Astrocyte of the cerebellum (primary cell): ENCODE results near the gene THOC2.

Source experiments
- DNase-seq: peaks from one replicate; pipeline ENCODE4 v3.0.0-alpha.2; 2011; ENCODE audit warnings: low read depth
- H3K4me3 ChIP-seq: 2 replicates; pipeline ENCODE4 v1.5.1; 2011; ENCODE audit warnings: mild to moderate bottlenecking, low read depth, low read length, moderate library complexity
- in situ Hi-C: cut with HindIII; loops from 2 replicates; pipeline ENCODE4 v1.10.0; 2017; ENCODE audit warnings: low sequenced_read_pairs
- TF ChIP-seq, protein P1 (sequence below): IDR thresholded peaks from 2 replicates; pipeline ENCODE4 v1.5.1; 2012; ENCODE audit warnings: low read length, low read depth, moderate library complexity, mild to moderate bottlenecking; ENCODE audit errors: missing control alignments

The THOC2 gene

DNA sequence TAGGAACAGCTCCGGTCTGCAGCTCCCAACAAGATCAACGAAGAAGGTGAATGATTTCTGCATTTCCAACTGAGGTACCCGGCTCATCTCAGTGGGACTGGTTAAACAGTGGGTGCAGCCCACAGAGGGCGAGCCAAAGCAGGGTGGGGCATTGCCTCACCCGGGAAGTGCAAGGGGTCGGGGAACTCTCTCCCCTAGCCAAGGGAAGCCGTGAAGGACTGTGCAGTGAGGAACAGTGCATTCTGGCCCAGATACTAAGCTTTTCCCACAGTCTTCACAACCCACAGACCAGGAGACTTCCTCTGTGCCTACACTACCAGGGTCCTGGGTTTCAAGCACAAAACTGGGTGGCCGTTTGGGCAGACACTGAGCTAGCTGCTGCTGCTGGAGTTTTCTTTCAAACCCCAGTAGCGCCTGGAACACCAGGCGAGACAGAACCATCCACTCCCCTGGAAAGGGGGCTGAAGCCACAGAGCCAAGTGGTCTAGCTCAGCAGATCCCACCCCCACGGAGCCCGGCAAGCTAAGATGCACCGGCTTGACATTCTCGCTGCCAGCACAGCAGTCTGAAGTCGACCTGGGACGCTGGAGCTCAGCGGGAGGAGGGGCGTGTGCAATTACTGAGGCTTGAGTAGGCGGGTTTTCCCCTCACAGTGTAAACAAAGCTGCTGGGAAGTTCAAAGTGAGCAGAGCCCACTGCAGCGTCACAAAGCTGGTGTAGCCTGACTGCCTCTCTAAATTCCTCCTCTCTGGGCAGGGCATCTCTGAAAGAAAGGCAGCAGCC, 84.6 kb downstream of the THOC2 start:
- TF ChIP-seq, protein P1, sequence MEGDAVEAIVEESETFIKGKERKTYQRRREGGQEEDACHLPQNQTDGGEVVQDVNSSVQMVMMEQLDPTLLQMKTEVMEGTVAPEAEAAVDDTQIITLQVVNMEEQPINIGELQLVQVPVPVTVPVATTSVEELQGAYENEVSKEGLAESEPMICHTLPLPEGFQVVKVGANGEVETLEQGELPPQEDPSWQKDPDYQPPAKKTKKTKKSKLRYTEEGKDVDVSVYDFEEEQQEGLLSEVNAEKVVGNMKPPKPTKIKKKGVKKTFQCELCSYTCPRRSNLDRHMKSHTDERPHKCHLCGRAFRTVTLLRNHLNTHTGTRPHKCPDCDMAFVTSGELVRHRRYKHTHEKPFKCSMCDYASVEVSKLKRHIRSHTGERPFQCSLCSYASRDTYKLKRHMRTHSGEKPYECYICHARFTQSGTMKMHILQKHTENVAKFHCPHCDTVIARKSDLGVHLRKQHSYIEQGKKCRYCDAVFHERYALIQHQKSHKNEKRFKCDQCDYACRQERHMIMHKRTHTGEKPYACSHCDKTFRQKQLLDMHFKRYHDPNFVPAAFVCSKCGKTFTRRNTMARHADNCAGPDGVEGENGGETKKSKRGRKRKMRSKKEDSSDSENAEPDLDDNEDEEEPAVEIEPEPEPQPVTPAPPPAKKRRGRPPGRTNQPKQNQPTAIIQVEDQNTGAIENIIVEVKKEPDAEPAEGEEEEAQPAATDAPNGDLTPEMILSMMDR, result no peak
- no peak overlapping the region for H3K4me3 ChIP-seq
- peak; percentile 49 for DNase-seq
- in situ Hi-C loops, result loop anchor here (5.0 kb wide), 1 partner anchor 79 kb away; no protein-coding TSS in a partner anchor

DNA sequence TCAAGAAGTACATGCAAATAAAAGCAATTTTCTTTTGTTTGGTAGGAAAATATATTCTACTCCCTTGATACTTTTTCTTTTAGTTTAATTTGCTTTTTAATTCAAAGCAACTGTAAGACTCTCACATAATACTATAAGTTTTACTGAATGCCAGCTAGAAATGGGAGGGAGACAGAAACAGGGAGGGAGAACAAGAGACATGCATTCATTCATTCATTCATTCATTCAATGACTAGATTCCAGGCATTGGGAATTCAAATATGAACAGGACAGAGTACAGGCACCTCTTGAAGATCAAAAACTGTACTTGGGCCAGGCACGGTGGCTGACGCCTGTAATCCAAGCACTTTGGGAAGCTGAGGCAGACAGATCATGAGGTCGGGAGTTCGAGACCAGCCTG, 85.6 kb downstream of the THOC2 start:
- in situ Hi-C loops, result loop anchor here (5.0 kb wide), 1 partner anchor 80 kb away; no protein-coding TSS in a partner anchor
- DNase-seq, result no peak
- no peak overlapping the region for H3K4me3 ChIP-seq
- TF ChIP-seq, protein P1, result no peak

DNA sequence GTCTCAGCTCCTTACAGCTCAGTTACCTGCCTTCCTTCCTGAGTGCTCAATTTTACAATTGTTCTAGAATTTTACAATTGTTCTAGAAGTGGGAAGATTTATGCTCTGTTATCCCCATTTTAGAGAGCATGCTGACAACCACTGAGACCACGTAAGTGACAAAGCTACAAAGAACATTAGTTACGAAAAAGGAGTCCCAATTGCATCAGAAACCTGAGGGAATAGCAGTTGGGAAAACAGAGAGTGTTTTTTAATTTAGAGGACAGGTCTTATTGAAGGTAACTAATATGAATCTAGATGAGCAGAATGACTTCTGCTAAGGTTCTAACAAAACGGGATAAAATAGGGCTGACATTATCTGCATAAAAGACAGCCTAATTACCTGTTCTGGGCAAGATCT, 103.3 kb downstream of the THOC2 start:
- H3K4me3 ChIP-seq, result no peak overlapping the region
- DNase-seq, result no peak
- TF ChIP-seq, protein P1, result no peak
- in situ Hi-C loops, result no loop called here

DNA sequence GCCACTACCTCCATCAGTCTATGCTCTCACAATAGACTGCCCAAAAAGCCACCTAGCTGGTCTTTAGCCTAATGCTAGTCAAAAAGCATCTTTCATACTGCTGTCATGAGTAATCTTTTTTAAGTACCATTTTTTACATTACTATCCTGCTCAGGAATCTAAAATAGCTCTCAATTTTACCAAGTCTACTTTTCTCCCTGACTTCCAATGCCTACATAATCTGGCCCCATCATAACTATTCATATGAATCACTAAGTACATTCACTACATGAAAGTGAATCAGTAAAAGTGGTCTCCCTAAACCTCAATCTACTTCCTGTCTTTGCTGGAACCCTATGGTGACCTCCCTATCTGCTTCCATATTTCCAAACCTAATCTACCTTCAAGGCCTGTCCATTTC, 105.9 kb downstream of the THOC2 start:
- TF ChIP-seq, protein P1, result no peak
- in situ Hi-C loops, result no loop called here
- no peak overlapping the region for H3K4me3 ChIP-seq
- peak; percentile 8 for DNase-seq

DNA sequence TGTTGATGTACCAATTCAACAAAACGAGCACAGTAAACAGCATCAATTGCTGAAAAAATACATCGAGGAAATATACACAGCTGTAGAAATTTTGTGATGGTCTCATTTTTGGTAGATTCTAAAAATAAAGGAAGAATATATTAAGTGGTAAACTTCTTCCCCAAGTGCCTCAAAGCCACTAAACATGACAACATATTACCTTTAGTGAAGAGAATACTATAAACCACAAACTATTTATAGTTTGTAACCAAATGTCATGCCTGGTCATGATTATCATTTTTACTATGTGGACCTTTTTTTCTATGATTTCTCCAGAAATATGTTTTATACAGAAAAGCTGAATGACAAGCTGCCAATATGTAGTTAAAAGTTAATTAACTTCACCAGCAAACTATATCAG, 106.9 kb downstream of the THOC2 start:
- no peak for DNase-seq
- no peak overlapping the region for H3K4me3 ChIP-seq
- TF ChIP-seq, protein P1, result no peak
- in situ Hi-C loops, result no loop called here

DNA sequence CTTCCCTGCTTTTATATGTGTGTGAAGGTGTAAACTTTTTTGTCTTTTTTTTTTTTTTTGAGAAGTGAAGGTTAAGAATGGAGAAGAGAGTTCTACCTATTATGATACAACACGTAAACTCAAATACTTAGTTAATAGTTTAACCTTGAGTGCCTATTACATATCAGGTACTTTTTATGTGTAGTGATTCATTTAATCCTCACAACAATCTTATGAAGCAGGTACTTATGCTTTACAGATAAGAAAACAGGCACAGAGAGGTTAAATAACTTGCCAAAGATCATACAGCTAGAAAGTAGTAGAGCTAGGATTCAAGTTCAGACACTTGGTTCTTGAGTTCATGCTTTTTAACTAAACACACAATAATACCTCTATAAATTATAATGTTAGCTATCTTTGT, 107.4 kb downstream of the THOC2 start:
- DNase-seq, result no peak
- no peak overlapping the region for H3K4me3 ChIP-seq
- in situ Hi-C loops, result no loop called here
- TF ChIP-seq, protein P1, result no peak
